Measurements from ENCODE around the gene SUDS3.

The SUDS3 gene

GRCh38 chr12:118334241-118334640 lies 42.1 kb upstream of the SUDS3 start:
- H3K4me3 ChIP-seq (replicated peaks; ENCODE audit: low read depth, low read length) = no peak overlapping the region
- TF ChIP-seq CTCF (IDR thresholded peaks at IDR 0.05; ENCODE audit: low read depth, low read length, missing control alignments) = no peak
- no peak for DNase-seq (ENCODE audit: extremely low read depth, low read depth)

GRCh38 chr12:118334939-118335567 lies 41.3 kb upstream of the SUDS3 start:
- no peak for DNase-seq (ENCODE audit: extremely low read depth, low read depth)
- no peak overlapping the region for H3K4me3 ChIP-seq (replicated peaks; ENCODE audit: low read depth, low read length)
- TF ChIP-seq CTCF (IDR thresholded peaks at IDR 0.05; ENCODE audit: low read depth, low read length, missing control alignments) = no peak

GRCh38 chr12:118336123-118336522 lies 40.2 kb upstream of the SUDS3 start:
- no peak overlapping the region for H3K4me3 ChIP-seq (replicated peaks; ENCODE audit: low read depth, low read length)
- DNase-seq (ENCODE audit: extremely low read depth, low read depth) = no peak
- TF ChIP-seq CTCF (IDR thresholded peaks at IDR 0.05; ENCODE audit: low read depth, low read length, missing control alignments) = no peak

- peak; percentile 60 for DNase-seq (ENCODE audit: extremely low read depth, low read depth)
- H3K4me3 ChIP-seq (replicated peaks; ENCODE audit: low read depth, low read length) = no peak overlapping the region
Observed at GRCh38 chr12:118337194-118337838, 39.0 kb upstream of the SUDS3 start.

GRCh38 chr12:118342090-118342489 lies 34.3 kb upstream of the SUDS3 start:
- TF ChIP-seq CTCF (IDR thresholded peaks at IDR 0.05; ENCODE audit: low read depth, low read length, missing control alignments) = no peak
- DNase-seq (ENCODE audit: extremely low read depth, low read depth) = no peak

More at GRCh38 chr12:118337194-118337838, 39.0 kb upstream of the SUDS3 start:
- no peak for TF ChIP-seq CTCF (IDR thresholded peaks at IDR 0.05; ENCODE audit: low read depth, low read length, missing control alignments)

GRCh38 chr12:118344829-118345228 lies 31.5 kb upstream of the SUDS3 start:
- TF ChIP-seq CTCF (IDR thresholded peaks at IDR 0.05; ENCODE audit: low read depth, low read length, missing control alignments) = no peak
- no peak for DNase-seq (ENCODE audit: extremely low read depth, low read depth)

More at GRCh38 chr12:118342090-118342489, 34.3 kb upstream of the SUDS3 start:
- H3K4me3 ChIP-seq (replicated peaks; ENCODE audit: low read depth, low read length) = no peak overlapping the region

More at GRCh38 chr12:118344829-118345228, 31.5 kb upstream of the SUDS3 start:
- no peak overlapping the region for H3K4me3 ChIP-seq (replicated peaks; ENCODE audit: low read depth, low read length)
